ENCODE data around the gene ZSWIM6. TPM values are rescaled to one million over a fixed set of nuclear protein-coding genes. Genes with fewer than 3 reads are reported as not detected.

ZSWIM6 gene
- total RNA-seq, 1 experiment from 2014 or later: 13.2 TPM

- Mint-ChIP-seq H3K4me3 (ENCODE audit: low read depth, unreplicated experiment) (no peak overlapping the region), H3K9me3 (ENCODE audit: low read depth, unreplicated experiment) (no peaks in the 10 kb centered on the region), H3K4me1 (ENCODE audit: low read depth, unreplicated experiment) (peaks cover 26% of the 10 kb centered on the region), H3K27me3 (ENCODE audit: unreplicated experiment) (no peaks in the 10 kb centered on the region), H3K36me3 (ENCODE audit: insufficient read depth, unreplicated experiment) (no peaks in the 10 kb centered on the region), H3K27ac (ENCODE audit: unreplicated experiment) (no peak overlapping the region)
- BruUV-seq (replicated peaks): no TSS peak
- no peak for DNase-seq
- CTCF ChIA-PET: no interaction called here
- intact Hi-C loops (cut with micrococcal nuclease; ENCODE audit: unreplicated experiment): no loop called here
- TF ChIP-seq, protein P1, sequence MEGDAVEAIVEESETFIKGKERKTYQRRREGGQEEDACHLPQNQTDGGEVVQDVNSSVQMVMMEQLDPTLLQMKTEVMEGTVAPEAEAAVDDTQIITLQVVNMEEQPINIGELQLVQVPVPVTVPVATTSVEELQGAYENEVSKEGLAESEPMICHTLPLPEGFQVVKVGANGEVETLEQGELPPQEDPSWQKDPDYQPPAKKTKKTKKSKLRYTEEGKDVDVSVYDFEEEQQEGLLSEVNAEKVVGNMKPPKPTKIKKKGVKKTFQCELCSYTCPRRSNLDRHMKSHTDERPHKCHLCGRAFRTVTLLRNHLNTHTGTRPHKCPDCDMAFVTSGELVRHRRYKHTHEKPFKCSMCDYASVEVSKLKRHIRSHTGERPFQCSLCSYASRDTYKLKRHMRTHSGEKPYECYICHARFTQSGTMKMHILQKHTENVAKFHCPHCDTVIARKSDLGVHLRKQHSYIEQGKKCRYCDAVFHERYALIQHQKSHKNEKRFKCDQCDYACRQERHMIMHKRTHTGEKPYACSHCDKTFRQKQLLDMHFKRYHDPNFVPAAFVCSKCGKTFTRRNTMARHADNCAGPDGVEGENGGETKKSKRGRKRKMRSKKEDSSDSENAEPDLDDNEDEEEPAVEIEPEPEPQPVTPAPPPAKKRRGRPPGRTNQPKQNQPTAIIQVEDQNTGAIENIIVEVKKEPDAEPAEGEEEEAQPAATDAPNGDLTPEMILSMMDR (IDR thresholded peaks at IDR 0.05; ENCODE audit: unreplicated experiment): no peak
These were observed 19.7 kb downstream of the ZSWIM6 start for GRCh38 chr5:61351733-61352132.

GRCh38 chr5:61352180-61352579 is 20.1 kb downstream of the ZSWIM6 start:
- intact Hi-C loops (cut with micrococcal nuclease; ENCODE audit: unreplicated experiment): no loop called here
- Mint-ChIP-seq H3K27me3 (ENCODE audit: unreplicated experiment) (no peaks in the 10 kb centered on the region), H3K9me3 (ENCODE audit: low read depth, unreplicated experiment) (no peaks in the 10 kb centered on the region), H3K27ac (ENCODE audit: unreplicated experiment) (no peak overlapping the region), H3K36me3 (ENCODE audit: insufficient read depth, unreplicated experiment) (no peaks in the 10 kb centered on the region), H3K4me3 (ENCODE audit: low read depth, unreplicated experiment) (no peak overlapping the region), H3K4me1 (ENCODE audit: low read depth, unreplicated experiment) (peaks cover 26% of the 10 kb centered on the region)
- TF ChIP-seq, protein P1 (IDR thresholded peaks at IDR 0.05; ENCODE audit: unreplicated experiment): no peak
- no peak for DNase-seq
- no TSS peak for BruUV-seq (replicated peaks)
- CTCF ChIA-PET: no interaction called here

DNA sequence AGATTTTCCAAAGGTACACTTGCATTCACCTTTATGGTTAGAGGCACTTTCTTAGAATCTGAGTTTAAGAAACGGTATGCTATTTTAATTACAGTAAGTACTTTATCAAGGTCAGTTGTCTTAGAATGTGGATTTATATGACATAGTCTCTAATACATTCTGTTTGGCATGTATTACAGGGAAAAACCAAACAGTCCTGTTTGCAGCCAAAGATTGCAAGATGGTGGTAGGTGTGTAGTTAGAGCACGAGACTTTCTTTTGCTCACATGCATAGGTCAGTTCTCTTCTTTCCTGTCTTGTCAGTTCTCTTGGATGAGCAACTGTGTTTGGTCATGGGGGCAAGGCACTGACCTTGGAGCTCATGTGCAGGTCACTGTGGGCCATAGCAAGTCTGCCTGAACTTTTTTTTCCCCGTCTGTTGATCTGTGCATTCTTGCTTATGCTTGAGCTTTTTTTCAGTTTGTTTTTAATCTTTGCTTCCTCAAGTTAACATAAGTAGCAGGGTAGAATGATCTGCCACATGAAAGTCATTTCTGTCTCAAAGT is 20.6 kb downstream of the ZSWIM6 start:
- no peak for DNase-seq
- no peak overlapping the region for H3K4me3 Mint-ChIP-seq (ENCODE audit: low read depth, unreplicated experiment)

GRCh38 chr5:61353293-61353692 is 21.2 kb downstream of the ZSWIM6 start:
- no peaks in the 10 kb centered on the region for H3K27me3 Mint-ChIP-seq (ENCODE audit: unreplicated experiment)
- no TSS peak for BruUV-seq (replicated peaks)
- intact Hi-C loops (cut with micrococcal nuclease; ENCODE audit: unreplicated experiment): no loop called here
- CTCF ChIA-PET: interaction anchor here (0.6 kb wide), 1 partner anchor 149 kb away, joined by 3 read pairs; no protein-coding TSS in a partner anchor
- H3K9me3 Mint-ChIP-seq (ENCODE audit: low read depth, unreplicated experiment): peaks cover 2% of the 10 kb centered on the region
- H3K36me3 Mint-ChIP-seq (ENCODE audit: insufficient read depth, unreplicated experiment): no peaks in the 10 kb centered on the region
- TF ChIP-seq, protein P1 (IDR thresholded peaks at IDR 0.05; ENCODE audit: unreplicated experiment): no peak
- H3K4me3 Mint-ChIP-seq (ENCODE audit: low read depth, unreplicated experiment): no peak overlapping the region
- no peak overlapping the region for H3K27ac Mint-ChIP-seq (ENCODE audit: unreplicated experiment)
- H3K4me1 Mint-ChIP-seq (ENCODE audit: low read depth, unreplicated experiment): peaks cover 33% of the 10 kb centered on the region
- DNase-seq: no peak

More for the DNA sequence above, 20.6 kb downstream of the ZSWIM6 start:
- Mint-ChIP-seq H3K4me1 (ENCODE audit: low read depth, unreplicated experiment) (peaks cover 27% of the 10 kb centered on the region), H3K36me3 (ENCODE audit: insufficient read depth, unreplicated experiment) (no peaks in the 10 kb centered on the region), H3K9me3 (ENCODE audit: low read depth, unreplicated experiment) (no peaks in the 10 kb centered on the region), H3K27me3 (ENCODE audit: unreplicated experiment) (no peaks in the 10 kb centered on the region), H3K27ac (ENCODE audit: unreplicated experiment) (no peak overlapping the region)
- no TSS peak for BruUV-seq (replicated peaks)
- CTCF ChIA-PET: interaction anchor here (0.6 kb wide), 1 partner anchor 148 kb away, joined by 3 read pairs; no protein-coding TSS in a partner anchor
- TF ChIP-seq, protein P1 (IDR thresholded peaks at IDR 0.05; ENCODE audit: unreplicated experiment): no peak
- intact Hi-C loops (cut with micrococcal nuclease; ENCODE audit: unreplicated experiment): no loop called here
